Brain microvascular endothelial cell (primary cell): Measurements from ENCODE around the gene CORO2A.

Experiments used
- DNase-seq: peaks from one replicate; pipeline ENCODE4 v3.0.0-alpha.2; 2020
- H3K27ac ChIP-seq: fragments of 250-450 bp; sonication (Bioruptor Pico); 2 replicates; pipeline ENCODE4 v1.5.1; 2020; ENCODE audit warnings: mild to moderate bottlenecking, moderate library complexity
- H3K27me3 ChIP-seq: fragments of 250-450 bp; sonication (Bioruptor Pico); replicated peaks from 2 replicates; pipeline ENCODE4 v1.5.1; 2020; ENCODE audit warnings: mild to moderate bottlenecking
- H3K36me3 ChIP-seq: fragments of 250-450 bp; sonication (Bioruptor Pico); replicated peaks from 2 replicates; pipeline ENCODE4 v1.5.1; 2020; ENCODE audit warnings: mild to moderate bottlenecking
- H3K4me3 ChIP-seq: 2 replicates; pipeline ENCODE4 v1.5.1; 2011; ENCODE audit warnings: low read depth, mild to moderate bottlenecking, control low read depth, low read length, moderate library complexity
- CTCF ChIP-seq: IDR thresholded peaks from 2 replicates; pipeline ENCODE4 v1.5.1; 2011; ENCODE audit warnings: low read depth, mild to moderate bottlenecking, moderate library complexity, low read length, control low read depth, inconsistent platforms; ENCODE audit errors: missing control alignments
- in situ Hi-C: cut with HindIII; loops from 2 replicates; pipeline ENCODE4 v1.10.0; 2017; ENCODE audit warnings: low sequenced_read_pairs, low pct_ligation_motif_present

Gene CORO2A

DNA sequence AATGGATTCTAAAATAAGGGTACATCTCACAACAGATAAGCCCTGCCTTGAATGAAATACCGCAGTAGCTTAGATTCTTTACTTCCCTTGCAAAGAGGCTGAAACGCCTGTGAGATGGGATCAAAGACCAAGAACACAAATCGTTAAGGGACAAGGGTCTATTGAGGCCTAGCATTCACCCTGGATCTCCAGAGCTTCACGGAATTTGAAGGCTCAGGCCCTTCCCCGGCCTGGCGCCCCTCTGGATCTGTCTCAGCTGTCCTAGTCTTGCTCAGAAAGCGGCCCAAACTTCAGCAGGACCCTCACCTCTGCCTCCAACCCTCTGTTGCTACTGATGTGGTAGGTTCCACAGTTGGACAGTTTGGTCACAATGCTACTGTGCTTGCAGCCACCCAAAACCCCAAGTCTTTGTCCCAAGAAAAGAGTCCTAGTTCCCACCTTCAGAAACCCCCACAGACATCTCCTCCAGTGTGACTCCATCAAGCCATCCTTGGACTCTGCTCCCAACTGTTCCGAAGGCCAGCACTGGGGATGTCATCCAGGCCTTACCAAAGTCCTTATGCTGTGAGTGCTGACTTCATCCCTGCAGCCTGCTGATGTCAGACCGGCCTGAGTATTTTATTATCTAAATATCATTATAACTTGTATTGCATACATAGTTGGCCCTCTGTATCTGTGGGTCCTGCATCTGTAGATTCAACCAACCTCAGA lies 9.4 kb downstream of the CORO2A start:
- H3K4me3 ChIP-seq: no peak overlapping the region
- DNase-seq: no peak
- no peak for TF ChIP-seq CTCF
- no peaks in the 10 kb centered on the region for H3K27me3 ChIP-seq
- H3K27ac ChIP-seq: no peak overlapping the region
- H3K36me3 ChIP-seq: no peaks in the 10 kb centered on the region
- in situ Hi-C loops: no loop called here

DNA sequence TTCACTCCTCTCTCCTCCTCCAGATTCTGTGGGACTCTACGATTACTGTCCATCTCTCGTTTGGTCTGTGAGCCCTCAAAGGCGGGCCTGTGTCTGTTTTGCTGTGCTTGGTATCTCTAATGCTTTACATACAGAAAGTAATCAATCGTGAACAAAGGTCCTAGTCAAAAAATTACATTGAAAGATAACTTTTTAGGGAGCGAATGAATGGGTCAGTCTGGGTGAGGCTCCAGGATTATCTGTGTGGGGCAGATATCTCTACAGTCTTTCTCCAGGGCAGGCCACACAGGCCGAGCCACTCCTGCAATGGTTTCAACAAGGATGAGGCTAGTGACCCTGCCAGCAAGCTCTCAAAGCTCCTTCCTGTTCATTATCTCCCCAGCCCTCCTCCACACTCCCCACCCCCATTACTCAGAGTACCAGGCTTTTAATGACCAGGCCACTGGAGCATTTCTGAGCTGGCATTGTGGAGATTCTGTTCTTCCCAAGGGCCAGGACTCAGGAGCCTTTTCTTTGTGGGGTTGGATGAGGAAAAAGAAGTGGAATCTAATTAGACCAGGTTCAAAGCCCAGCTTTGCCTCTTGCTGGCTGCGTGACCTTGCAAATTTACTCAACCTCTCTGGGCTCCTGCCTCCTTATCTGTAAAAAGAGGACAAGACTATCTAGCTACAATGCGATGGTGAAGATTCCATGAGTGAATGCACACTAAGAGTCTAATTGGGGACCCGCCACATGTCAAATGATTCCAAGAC lies 10.2 kb downstream of the CORO2A start:
- Histone ChIP-seq H3K27me3 (no peaks in the 10 kb centered on the region), H3K4me3 (no peak overlapping the region), H3K27ac (no peak overlapping the region), H3K36me3 (no peaks in the 10 kb centered on the region)
- no peak for TF ChIP-seq CTCF
- DNase-seq: no peak
- in situ Hi-C loops: no loop called here

DNA sequence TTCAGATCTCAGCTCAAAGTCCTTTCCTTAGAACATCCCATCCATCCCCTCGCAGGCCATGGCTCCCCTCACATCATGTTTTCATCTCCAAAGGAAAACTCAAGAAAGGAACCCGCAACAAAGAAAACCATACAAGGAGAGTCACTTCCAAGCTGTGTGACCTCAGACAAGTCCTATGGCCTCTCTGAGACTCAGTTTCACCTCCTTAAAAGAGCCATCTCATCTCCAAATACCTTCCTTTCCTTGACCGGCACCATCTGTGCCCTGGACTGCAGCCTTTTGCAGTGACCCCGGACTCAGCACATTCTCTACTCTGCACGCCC lies 10.7 kb downstream of the CORO2A start:
- no peak for DNase-seq
- Histone ChIP-seq H3K4me3 (no peak overlapping the region), H3K36me3 (no peaks in the 10 kb centered on the region), H3K27ac (no peak overlapping the region), H3K27me3 (no peaks in the 10 kb centered on the region)
- in situ Hi-C loops: no loop called here
- TF ChIP-seq CTCF: no peak

DNA sequence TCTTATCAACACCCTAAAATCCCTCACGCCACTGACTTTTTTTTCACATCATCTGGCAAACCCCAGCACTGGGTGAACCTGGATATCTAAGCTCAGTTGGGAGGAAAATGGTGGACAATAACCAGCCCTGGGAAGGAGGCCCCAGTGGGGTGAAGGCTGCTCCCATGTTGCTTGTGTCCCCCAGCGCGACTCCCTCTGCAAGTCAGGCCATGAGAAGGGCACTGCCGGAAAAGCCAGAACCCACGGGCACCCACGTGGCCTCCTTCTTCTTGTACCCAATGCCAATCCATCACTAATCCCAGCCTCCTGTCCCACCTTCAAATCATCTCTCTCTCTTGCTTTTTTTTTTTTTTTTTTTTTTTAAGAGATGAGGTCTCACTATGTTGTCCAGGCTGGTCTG lies 11.4 kb downstream of the CORO2A start:
- no peak overlapping the region for H3K4me3 ChIP-seq
- no peak for TF ChIP-seq CTCF
- in situ Hi-C loops: no loop called here
- DNase-seq: no peak
- no peak overlapping the region for H3K27ac ChIP-seq
- no peaks in the 10 kb centered on the region for H3K36me3 ChIP-seq
- no peaks in the 10 kb centered on the region for H3K27me3 ChIP-seq

DNA sequence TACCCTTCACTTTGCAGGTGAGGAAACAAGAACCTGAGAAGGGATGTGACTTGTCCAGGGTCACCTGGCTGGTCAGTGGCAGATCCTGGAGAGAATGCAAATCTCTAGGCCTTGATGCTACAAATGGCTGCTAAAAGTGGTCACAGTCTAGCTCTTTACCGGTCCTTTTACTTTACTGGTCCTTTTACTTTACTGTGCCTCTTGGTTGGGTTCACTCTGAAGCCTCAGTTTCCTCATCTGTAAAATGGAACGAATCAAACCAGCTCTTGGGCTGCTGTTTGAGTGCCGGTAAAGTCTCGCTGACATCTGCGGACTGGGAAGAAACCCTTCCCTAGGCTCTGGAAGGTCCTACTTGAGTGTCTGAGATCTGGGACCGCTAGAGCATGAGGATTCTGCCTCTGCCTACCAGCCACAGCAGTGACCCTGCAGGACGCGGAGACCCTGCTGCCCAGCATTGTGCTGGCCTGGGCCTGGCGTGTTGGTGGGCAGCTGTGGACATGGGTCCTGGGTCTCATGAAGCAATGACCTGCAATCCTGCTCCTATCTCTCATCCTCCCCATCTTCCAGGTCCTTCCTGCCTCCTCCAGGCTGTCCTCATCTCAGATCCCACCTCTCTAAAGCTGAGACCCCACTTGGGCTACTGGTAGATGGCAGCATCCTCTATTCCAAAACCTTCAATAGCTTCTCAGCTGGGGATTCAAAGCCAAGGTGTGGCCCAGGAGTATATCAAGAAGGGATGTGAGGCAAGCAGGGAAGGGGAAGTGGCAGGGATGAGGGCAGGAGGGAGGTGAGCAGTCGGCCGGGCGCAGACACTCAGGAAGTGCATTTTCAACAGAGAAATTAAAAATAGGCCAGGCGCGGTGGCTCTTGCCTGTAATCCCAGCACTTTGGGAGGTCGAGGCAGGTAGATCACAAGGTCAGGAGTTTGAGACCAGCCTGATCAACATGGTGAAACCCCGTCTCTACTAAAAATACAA lies 13.3 kb downstream of the CORO2A start:
- no peak for TF ChIP-seq CTCF
- in situ Hi-C loops: no loop called here
- no peak overlapping the region for H3K27ac ChIP-seq

More for the DNA sequence above, 13.3 kb downstream of the CORO2A start:
- H3K27me3 ChIP-seq: no peaks in the 10 kb centered on the region
- DNase-seq: no peak
- no peaks in the 10 kb centered on the region for H3K36me3 ChIP-seq
- H3K4me3 ChIP-seq: no peak overlapping the region
